Activated CD8-positive, alpha-beta memory T cell treated with anti-CD3 and anti-CD28 coated beads for 1 hour (primary cell): ENCODE data around the gene OR2T12.
"Not testable (repeated sequence)": the region's sequence is repeated elsewhere in the genome, so short reads cannot be mapped to it uniquely, and the experiment has no call there.

Source experiments
- DNase-seq, 2 donors: peaks; one replicate each; pipeline ENCODE4 v3.0.0-alpha.2; 2020; ENCODE audit warnings: low read depth in 1 of 2; ENCODE audit errors: extremely low read depth in 1 of 2

Gene OR2T12, protein sequence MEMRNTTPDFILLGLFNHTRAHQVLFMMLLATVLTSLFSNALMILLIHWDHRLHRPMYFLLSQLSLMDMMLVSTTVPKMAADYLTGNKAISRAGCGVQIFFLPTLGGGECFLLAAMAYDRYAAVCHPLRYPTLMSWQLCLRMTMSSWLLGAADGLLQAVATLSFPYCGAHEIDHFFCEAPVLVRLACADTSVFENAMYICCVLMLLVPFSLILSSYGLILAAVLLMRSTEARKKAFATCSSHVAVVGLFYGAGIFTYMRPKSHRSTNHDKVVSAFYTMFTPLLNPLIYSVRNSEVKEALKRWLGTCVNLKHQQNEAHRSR

DNA sequence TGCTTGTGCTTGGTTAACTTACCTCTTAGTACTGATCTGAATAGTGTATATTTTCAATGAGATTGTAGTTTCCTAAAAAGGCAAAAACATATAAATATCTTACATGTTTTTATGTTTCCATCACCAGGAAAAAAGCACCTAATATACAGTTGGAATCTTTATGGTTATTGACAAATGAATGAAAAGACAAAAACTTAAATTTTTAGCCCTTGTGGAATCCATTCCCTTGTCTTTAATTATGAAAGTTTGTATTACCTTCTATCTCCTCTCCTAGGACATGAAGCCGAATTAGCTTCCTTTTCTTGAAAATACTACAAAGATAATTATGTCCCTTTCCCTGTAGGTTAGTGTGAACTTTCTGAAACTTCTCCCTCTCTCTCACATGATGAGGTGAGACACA, at the start of gene OR2T12:
TSS of gene OR2T12 (minus strand) at position 101 of the 400 bp plus-strand sequence. CDS start 7,846 bp downstream, outside the sequence.
- DNase-seq: no peak

DNA sequence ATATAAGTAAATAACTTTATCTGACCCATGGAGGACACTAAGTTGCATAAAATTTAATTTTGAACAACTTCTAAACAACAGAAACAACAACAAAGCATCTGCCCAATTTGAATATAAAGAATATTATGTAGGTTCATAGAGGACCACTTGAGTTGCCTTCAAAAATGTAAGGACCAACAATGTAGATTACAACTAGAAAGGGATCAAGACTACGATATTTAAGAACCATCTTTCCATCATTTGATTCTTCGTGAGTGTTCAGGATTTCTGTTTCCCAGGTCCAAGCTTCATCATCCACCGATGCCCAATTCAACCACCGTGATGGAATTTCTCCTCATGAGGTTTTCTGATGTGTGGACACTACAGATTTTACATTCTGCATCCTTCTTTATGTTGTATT, 45.3 kb upstream of the OR2T12 start, which contains the start of gene OR14C36:
TSS of gene OR14C36 (plus strand) at position 301 of the 400 bp plus-strand sequence. CDS start at position 301, 0 bp downstream.
- no peak for DNase-seq

DNA sequence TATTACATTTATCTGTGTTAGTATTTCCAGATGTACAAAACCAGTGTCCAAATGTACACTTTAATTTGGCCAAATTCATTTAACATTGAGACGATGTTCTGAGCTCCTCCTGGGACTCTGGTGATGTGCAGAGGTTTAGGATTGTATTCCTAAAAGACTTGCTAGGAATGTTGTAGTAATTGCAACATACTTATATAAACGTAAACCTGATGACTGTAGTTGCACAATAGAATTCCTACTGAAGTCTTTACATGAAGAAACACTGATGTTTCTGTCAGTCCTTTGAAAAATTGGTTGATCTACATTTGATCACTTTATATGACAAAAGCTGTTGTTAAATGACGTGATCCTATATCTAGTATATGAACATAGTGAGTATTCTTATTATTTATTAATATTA, 40.2 kb upstream of the OR2T12 start:
- DNase-seq: no peak

DNA sequence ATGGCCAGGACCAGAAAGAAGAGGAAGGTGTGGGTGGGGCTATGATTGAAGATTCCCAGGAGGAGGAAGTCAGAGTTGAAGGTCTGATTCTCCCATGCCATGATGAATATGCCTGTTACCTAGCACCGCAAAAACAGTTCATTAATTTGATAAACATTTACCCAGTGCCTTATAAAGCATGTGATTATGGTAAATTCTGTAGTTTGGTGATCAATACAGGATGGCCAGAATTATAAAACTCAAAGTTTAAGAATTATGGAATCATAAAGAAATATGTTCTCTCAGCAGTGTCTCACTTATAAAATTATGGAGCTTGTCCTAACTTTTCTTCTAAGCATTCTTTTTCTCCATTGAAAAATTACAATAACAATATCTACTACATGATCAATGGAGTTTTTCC, 21.2 kb upstream of the OR2T12 start, which contains the start of gene OR2M7:
TSS of gene OR2M7 (minus strand) at position 101 of the 400 bp plus-strand sequence. CDS start at position 101, 0 bp downstream.
- DNase-seq: no peak

- DNase-seq: no peak
Observed at GRCh38 chr1:248316796-248317195, 13.6 kb upstream of the OR2T12 start.

- DNase-seq: not testable (repeated sequence)
Observed at GRCh38 chr1:248306740-248307139, 3.5 kb upstream of the OR2T12 start.

- DNase-seq: no peak
Observed at GRCh38 chr1:248306103-248306502, 2.9 kb upstream of the OR2T12 start.

DNA sequence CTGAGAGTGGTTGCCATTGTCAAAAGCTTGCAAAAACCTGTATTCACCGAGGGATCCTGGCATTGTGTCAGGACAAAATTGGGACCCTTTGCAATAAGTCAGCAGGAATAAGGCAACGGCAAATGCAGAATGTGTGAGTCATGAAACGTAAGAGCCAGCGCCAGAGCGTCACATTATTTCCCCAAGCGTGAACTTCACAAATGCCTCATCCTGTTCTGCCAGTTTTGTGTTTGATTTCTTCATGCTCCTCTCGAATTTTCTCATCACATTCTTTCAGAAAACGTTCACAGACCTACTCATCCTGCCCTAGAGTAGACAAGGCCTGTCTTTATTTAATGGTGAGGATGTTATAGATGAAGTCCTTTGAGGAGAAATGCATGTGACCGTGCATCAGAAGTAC, 2.4 kb upstream of the OR2T12 start:
- not testable (repeated sequence) for DNase-seq

GRCh38 chr1:248288391-248288790, 14.8 kb downstream of the OR2T12 start:
- no peak for DNase-seq

DNA sequence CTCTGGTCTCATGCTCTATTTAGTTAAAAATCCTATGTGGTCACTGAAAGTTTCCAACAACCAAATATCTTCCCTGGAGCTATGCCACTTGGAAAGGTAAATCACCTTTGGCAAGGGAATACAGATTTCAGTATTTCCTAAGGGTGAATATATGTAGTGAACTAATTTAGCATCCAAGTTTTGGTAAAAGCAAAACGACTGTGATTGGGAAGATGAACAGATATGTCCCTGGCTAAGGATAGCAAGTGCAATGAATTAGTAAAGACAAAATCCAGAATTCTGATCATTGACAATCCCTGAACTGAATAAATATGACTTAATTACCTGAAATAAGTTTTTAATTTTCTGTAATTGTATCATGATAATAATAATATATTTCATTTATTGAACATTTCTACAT, 25.3 kb downstream of the OR2T12 start, which contains the start of gene OR2T33:
TSS of gene OR2T33 (minus strand) at position 101 of the 400 bp plus-strand sequence. CDS start 4,162 bp downstream, outside the sequence.
- DNase-seq: no peak

- DNase-seq: not testable (repeated sequence)
Observed at GRCh38 chr1:248273225-248273624, 30.0 kb downstream of the OR2T12 start.

DNA sequence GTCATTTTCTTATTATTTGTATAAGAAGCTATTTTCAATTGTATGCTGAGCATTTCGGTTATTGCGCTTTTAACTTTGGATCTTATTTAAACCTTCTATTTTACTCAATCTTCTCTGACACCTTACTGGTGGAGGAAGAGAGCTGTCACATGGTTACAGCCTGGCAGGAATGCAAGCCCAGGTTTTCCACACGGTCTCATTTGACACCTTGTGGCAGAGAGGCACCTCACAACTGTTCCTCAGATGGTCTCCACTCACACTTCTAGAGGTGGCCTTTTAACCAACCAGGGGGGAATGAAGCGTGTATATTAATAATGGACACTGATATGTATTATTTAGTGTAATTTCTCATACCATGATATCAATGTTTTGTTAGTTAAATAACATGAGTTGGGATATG, 35.0 kb downstream of the OR2T12 start:
- DNase-seq: no peak

DNA sequence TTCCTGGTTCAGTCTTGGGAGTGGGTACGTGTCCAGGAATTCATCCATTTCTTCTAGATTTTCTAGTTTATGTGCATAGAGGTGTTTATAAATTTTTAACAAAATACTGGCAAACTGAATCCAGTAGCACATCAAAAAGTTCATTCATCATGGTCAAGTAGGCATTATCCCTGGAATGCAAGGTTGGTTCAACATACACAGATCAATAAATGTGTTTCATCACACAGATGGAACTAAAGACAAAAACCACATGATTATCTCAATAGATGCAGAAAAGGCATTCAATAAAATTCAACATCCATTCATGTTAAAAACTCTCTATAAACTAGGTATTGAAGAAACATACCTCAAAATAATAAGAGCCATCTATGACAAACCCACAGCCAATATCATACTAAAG, 43.9 kb downstream of the OR2T12 start:
- DNase-seq: not testable (repeated sequence)

DNA sequence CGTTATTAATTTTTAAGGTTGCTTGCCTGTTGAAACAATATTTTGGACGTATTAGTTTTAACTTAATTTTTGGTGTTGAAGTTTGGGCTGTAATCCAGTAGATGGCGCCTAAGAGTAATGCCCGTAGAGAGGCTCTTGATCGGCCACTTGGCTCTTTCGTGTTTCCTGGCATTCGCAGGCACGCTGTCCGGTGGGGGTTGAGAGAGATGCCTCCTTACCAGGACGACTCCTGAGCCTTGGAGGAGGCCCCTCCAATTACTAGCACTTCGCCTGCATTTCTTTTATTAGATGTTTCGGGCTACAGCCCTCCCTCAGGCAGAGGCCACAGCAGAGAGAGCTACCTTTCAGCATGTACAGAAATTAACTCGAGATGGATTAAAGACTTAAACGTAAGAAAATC, 60.0 kb downstream of the OR2T12 start:
- DNase-seq: no peak
